Thyroid gland (tissue), 4 donors: ENCODE data around the gene SCGB1C1.

ENCODE experiments used
- POLR2A ChIP-seq, 2 donors: fragments of 450-650 bp; IDR thresholded peaks; one replicate each; pipeline ENCODE4 v1.6.1; 2017; ENCODE audit warnings: antibody characterized with exemption in 2 of 2, mild to moderate bottlenecking in 2 of 2, moderate library complexity in 1 of 2
- TF ChIP-seq, protein P1 (sequence below), 6 experiments: fragments of 200-600 bp in 3 of 6; fragments of 450-650 bp in 3 of 6; sonication (generic) in 3 of 6; IDR thresholded peaks; one replicate each; pipeline ENCODE4 v1.5.1; 2016 to 2019; ENCODE audit warnings: antibody characterized with exemption in 6 of 6, mild to moderate bottlenecking in 2 of 6, inconsistent platforms in 1 of 6, moderate library complexity in 1 of 6

DNA sequence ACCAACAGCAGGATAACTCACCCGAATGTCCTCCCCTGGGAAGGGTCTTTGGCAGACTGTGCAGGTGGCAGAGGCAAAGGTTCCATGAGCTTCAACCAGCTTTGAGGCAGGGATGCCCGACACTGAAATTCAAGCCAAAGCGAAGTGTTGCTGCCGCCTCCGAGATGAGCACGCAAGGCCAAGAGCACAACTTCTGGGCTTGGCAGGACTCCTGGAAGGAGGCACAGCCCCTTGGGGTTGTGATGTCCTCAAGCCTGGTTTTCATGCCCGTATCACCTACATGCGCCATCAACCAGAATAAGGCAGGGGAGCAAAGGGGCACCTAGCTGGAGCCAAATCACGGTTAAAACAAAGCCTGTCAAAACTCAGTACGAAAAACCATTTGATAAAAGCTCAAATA lies 37.6 kb downstream of the SCGB1C1 start:
- no peak for TF ChIP-seq POLR2A (IDR thresholded peaks at IDR 0.05)
- TF ChIP-seq, protein P1, sequence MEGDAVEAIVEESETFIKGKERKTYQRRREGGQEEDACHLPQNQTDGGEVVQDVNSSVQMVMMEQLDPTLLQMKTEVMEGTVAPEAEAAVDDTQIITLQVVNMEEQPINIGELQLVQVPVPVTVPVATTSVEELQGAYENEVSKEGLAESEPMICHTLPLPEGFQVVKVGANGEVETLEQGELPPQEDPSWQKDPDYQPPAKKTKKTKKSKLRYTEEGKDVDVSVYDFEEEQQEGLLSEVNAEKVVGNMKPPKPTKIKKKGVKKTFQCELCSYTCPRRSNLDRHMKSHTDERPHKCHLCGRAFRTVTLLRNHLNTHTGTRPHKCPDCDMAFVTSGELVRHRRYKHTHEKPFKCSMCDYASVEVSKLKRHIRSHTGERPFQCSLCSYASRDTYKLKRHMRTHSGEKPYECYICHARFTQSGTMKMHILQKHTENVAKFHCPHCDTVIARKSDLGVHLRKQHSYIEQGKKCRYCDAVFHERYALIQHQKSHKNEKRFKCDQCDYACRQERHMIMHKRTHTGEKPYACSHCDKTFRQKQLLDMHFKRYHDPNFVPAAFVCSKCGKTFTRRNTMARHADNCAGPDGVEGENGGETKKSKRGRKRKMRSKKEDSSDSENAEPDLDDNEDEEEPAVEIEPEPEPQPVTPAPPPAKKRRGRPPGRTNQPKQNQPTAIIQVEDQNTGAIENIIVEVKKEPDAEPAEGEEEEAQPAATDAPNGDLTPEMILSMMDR (IDR thresholded peaks at IDR 0.05): no peak
